Pancreas (tissue), 10 donors: ENCODE data around the gene EIF3B. TPM values are rescaled to one million over a fixed set of nuclear protein-coding genes. Genes with fewer than 3 reads are reported as not detected.

Source experiments
- ATAC-seq, 4 donors: fragments of 200-7000 bp; cut with Tn5 transposase; one replicate each; pipeline versions ENCODE4 v1.8.0 to v1.9.1; 2020; ENCODE audit warnings: mild to moderate bottlenecking in 4 of 4, moderate library complexity in 4 of 4
- DNase-seq, 6 donors: peaks; one replicate each; pipeline ENCODE4 v3.0.0-alpha.2; 2020
- FAIRE-seq: peaks from 2 replicates; lab custom pipeline; 2012; peaks lifted over from hg19 to GRCh38; lab: Jason Lieb, UNC
- H3K27ac ChIP-seq, 4 donors: fragments of 200-600 bp; sonication (generic); 1 replicate in 3 of 4; 2 replicates in 1 of 4; pipeline versions ENCODE4 v1.5.0 to v1.8.0; 2020
- H3K27me3 ChIP-seq, 4 donors: fragments of 200-600 bp; one replicate each; pipeline ENCODE4 v1.8.0; 2021
- H3K36me3 ChIP-seq, 3 donors: fragments of 200-600 bp; sonication (generic) in 1 of 3; one replicate each; pipeline versions ENCODE4 v1.5.0 to v1.8.0; 2020 to 2021
- H3K4me1 ChIP-seq, 3 donors: fragments of 200-600 bp; one replicate each; pipeline ENCODE4 v1.8.0; 2021
- H3K4me3 ChIP-seq, 4 donors: fragments of 200-600 bp; sonication (generic) in 2 of 4; one replicate each; pipeline versions ENCODE4 v1.5.0 to v1.8.0; 2020 to 2021
- H3K9me3 ChIP-seq, 4 donors: fragments of 200-600 bp; one replicate each; pipeline ENCODE4 v1.8.0; 2021
- WGBS, 2 donors: extraction: QIAGEN DNeasy Blood & Tissue Kit; methylation state at CpG; one replicate each; pipeline ENCODE4 v1.1.7; 2013; 5-methylcytosine and 5-hydroxymethylcytosine counted together
- intact Hi-C, 3 donors: fragments of 100-400 bp; cut with DNase I; formaldehyde crosslinking; loops; one replicate each; pipeline versions ENCODE4 v1.11.1 to v1.14.2; 2022
- polyA plus RNA-seq, 2 donors: library from polyadenylated mRNA; stranded (reverse); fragments of 200-250 nt; gene quantifications; one replicate each; pipeline ENCODE4 v1.2.3, GENCODE V29; 2013
- total RNA-seq, 6 donors: library from RNA; stranded (reverse); fragmentation: NEBNext Ultra II Directional in 4 of 6; extraction: Animal tissue kit (Norgen Biotek cat#: 25700) in 4 of 6; gene quantifications; one replicate each; pipeline versions ENCODE4 v1.2.1 to v1.2.4, GENCODE V29; 2021 to 2023
- TF ChIP-seq, protein P1 (sequence below), 4 donors: fragments of 200-600 bp; sonication (generic) in 3 of 4; IDR thresholded peaks; one replicate each; pipeline versions ENCODE4 v1.5.0 to v1.8.0; 2021; ENCODE audit warnings: antibody characterized with exemption in 4 of 4
- donor health status: healthy with polysubstance abuse.
- donor health status: DM: no; HTN: no; CAD: no; lungs with moderate emphysema.
- donor health status: DM: no; HTN: no; CAD: no.
- donor health status: control.
- donor health status: control.
- donor health status: Bipolar disorder and iron deficiency.
- donor health status: DM: yes; HTN: yes; CAD: no.
- donor health status: DM: no; HTN: no; CAD: no.
- donor health status: DM: no; HTN: no; CAD: no.
- donor health status: DM: yes; HTN: yes; CAD: no.

The EIF3B gene
- total and polyA plus RNA-seq, 8 donors, result 61.1 to 106 (median 78.3) TPM

DNA sequence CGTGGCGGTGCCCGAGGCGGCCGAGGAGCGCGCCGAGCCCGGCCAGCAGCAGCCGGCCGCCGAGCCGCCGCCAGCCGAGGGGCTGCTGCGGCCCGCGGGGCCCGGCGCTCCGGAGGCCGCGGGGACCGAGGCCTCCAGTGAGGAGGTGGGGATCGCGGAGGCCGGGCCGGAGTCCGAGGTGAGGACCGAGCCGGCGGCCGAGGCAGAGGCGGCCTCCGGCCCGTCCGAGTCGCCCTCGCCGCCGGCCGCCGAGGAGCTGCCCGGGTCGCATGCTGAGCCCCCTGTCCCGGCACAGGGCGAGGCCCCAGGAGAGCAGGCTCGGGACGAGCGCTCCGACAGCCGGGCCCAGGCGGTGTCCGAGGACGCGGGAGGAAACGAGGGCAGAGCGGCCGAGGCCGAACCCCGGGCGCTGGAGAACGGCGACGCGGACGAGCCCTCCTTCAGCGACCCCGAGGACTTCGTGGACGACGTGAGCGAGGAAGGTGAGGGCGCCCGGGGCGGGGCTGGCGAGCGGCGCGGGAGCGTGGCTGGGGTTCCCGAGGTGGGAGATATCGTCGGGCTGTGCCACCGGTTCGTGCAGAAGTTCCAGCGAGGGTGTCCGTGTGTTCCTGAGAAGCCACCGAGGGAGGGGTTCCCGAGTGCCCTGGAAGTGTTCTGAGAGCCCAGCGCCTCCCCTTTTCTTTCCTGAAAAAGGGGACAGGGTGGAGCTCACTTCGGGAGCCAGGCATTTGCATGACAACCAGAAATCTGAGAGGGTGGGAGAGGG lies 495 bp downstream of the EIF3B start:
- Histone ChIP-seq H3K9me3 (no peaks in the 10 kb centered on the region), H3K27me3 (no peaks in the 10 kb centered on the region), H3K4me3 (peak overlapping the region; percentile 89 to 100 (median 99)), H3K36me3 (no peaks in the 10 kb centered on the region), H3K27ac (peak overlapping the region; percentile 57 to 100 (median 99)), H3K4me1 (peaks cover 10 to 30% (median 23%) of the 10 kb centered on the region in 3 donors)
- WGBS, 2 donors, result 0 to 1% methylated on average over 63 to 92 of the region's 92 CpGs
- intact Hi-C loops, result no loop called here
- no peak for ATAC-seq
- TF ChIP-seq, protein P1, sequence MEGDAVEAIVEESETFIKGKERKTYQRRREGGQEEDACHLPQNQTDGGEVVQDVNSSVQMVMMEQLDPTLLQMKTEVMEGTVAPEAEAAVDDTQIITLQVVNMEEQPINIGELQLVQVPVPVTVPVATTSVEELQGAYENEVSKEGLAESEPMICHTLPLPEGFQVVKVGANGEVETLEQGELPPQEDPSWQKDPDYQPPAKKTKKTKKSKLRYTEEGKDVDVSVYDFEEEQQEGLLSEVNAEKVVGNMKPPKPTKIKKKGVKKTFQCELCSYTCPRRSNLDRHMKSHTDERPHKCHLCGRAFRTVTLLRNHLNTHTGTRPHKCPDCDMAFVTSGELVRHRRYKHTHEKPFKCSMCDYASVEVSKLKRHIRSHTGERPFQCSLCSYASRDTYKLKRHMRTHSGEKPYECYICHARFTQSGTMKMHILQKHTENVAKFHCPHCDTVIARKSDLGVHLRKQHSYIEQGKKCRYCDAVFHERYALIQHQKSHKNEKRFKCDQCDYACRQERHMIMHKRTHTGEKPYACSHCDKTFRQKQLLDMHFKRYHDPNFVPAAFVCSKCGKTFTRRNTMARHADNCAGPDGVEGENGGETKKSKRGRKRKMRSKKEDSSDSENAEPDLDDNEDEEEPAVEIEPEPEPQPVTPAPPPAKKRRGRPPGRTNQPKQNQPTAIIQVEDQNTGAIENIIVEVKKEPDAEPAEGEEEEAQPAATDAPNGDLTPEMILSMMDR (IDR thresholded peaks at IDR 0.05), result no peak
- peak in 4 of 6 donors; percentile 28 to 82 (median 55) for DNase-seq
- no peak for FAIRE-seq

DNA sequence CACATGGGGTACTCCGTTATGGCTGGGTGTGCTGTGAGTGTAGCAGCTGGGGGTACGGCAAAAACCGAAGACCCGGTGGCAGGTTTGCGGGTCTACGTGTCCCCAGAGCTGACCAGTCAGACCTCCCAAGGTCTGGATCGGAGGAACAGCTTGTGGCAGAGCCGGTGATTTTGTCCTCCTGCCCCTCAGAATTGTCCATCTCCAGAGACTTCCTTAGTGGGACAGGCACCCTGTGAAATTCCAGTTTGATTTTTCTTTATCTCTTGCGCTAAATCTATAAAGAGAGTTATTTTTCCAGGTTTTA lies 1.0 kb downstream of the EIF3B start:
- Histone ChIP-seq H3K27ac (peak overlapping the region in 1 of 4 donors; percentile 57), H3K4me1 (peaks cover 10 to 30% (median 23%) of the 10 kb centered on the region in 3 donors), H3K36me3 (no peaks in the 10 kb centered on the region), H3K9me3 (no peaks in the 10 kb centered on the region), H3K4me3 (peak overlapping the region; percentile 89 to 100 (median 99)), H3K27me3 (no peaks in the 10 kb centered on the region)
- 1 to 2% methylated on average over 9 of the region's 9 CpGs for WGBS, 2 donors
- ATAC-seq (no peak), FAIRE-seq (no peak), DNase-seq (peak in 1 of 6 donors; percentile 22)
- TF ChIP-seq, protein P1 (IDR thresholded peaks at IDR 0.05), result no peak
- intact Hi-C loops, result no loop called here

DNA sequence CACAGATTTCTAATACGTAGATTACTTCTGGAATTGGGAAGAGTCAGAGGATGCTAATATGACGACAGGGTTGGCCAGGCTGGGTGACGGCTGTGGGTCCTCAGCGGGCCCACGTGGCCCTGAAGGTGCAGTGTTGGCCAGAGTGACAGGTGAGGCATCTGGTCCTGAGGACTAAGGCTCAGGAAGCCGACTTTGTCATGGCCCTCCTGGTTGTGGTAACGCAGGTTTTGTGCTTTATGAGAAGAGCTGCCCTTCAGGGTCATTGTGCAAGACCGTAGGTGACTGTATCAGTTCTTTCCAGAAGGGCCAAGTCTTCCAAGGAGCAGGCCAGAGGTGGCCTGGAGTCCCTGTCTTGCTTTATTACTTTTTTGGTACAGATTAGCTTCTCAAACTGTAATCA lies 2.5 kb downstream of the EIF3B start:
- Histone ChIP-seq H3K9me3 (no peaks in the 10 kb centered on the region), H3K27ac (no peak overlapping the region), H3K27me3 (no peaks in the 10 kb centered on the region), H3K4me1 (peaks cover 10 to 30% (median 23%) of the 10 kb centered on the region in 3 donors), H3K4me3 (peak overlapping the region in 1 of 4 donors; percentile 100), H3K36me3 (peaks cover 0 to 7% (median 4%) of the 10 kb centered on the region in 3 donors)
- DNase-seq (no peak), ATAC-seq (no peak), FAIRE-seq (no peak)
- TF ChIP-seq, protein P1 (IDR thresholded peaks at IDR 0.05), result no peak
- WGBS, 2 donors, result 48 to 51% methylated on average over 8 of the region's 8 CpGs
- intact Hi-C loops, result no loop called here

DNA sequence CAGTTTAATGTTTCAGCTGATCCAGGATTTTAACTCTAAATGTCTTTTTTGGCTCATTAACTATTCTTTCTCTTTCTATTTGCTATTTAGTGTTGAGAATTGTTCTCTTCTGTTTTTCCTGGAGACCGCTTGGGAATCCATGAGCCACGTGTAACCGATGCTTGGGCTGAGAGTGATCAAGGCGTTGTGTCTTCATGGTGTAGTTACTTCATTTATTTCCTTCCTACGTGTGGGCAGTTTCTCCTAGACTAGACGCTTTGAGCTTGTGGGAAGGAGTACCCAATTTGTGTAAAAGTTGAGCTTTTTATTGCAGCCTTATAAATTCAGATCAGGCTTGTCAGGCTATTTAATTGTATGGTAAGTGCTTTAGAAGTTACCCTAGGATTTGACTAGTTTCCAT lies 2.9 kb downstream of the EIF3B start:
- 77 to 78% methylated on average over 6 of the region's 6 CpGs for WGBS, 2 donors
- Histone ChIP-seq H3K4me1 (peaks cover 10 to 30% (median 23%) of the 10 kb centered on the region in 3 donors), H3K4me3 (no peak overlapping the region), H3K9me3 (no peaks in the 10 kb centered on the region), H3K36me3 (peaks cover 0 to 11% (median 8%) of the 10 kb centered on the region in 3 donors), H3K27me3 (no peaks in the 10 kb centered on the region), H3K27ac (no peak overlapping the region)
- no peak for ATAC-seq
- intact Hi-C loops, result no loop called here
- FAIRE-seq, result no peak
- TF ChIP-seq, protein P1 (IDR thresholded peaks at IDR 0.05), result no peak
- DNase-seq, result no peak

DNA sequence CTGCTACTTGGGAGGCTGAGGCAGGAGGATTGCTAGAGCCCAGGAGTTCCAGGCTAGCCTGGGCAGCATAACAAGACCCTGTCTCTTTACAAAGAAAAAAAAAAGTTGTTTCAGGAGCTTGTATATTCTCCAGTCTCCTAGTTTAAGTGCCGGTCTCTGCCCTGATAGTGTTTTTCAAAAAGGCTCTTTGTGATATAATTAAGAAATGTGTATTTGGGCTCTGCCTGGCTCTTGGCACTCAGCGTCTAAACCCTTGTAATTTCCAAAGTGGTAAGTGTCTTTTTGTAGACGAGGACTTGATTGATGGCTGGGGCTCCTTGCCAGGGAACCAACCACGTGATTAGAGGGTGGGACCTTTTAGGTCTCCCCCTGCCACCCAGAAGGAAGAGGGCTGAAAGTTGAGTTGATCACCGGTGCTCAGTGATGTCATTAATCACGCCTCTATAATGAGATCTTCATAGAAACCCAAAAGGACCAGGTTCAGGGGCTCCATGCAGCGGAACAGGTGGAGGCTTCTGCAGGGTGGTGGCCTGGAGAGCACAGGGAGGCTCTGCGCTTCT lies 4.4 kb downstream of the EIF3B start:
- Histone ChIP-seq H3K4me1 (peaks cover 10 to 30% (median 23%) of the 10 kb centered on the region in 3 donors), H3K27ac (no peak overlapping the region), H3K27me3 (no peaks in the 10 kb centered on the region), H3K36me3 (peaks cover 5 to 23% (median 21%) of the 10 kb centered on the region in 3 donors), H3K4me3 (no peak overlapping the region), H3K9me3 (no peaks in the 10 kb centered on the region)
- intact Hi-C loops, result no loop called here
- no peak for ATAC-seq
- no peak for FAIRE-seq
- 53 to 55% methylated on average over 8 of the region's 8 CpGs for WGBS, 2 donors
- TF ChIP-seq, protein P1 (IDR thresholded peaks at IDR 0.05), result no peak
- DNase-seq, result no peak
